Kidney (tissue), 14 donors: ENCODE data around the gene SHCBP1L. TPM values are rescaled to one million over a fixed set of nuclear protein-coding genes. Genes with fewer than 3 reads are reported as not detected.

Source experiments
- DNase-seq, 5 donors: peaks; one replicate each; pipeline ENCODE4 v3.0.0-alpha.2; 2013 to 2020
- FAIRE-seq: peaks from 2 replicates; lab custom pipeline; 2012; peaks lifted over from hg19 to GRCh38; lab: Jason Lieb, UNC
- H3K27ac ChIP-seq, 2 donors: one replicate each; pipeline ENCODE4 v1.7.0; 2013; ENCODE audit warnings: low read depth in 2 of 2, low read length in 2 of 2, inconsistent platforms in 1 of 2
- H3K27me3 ChIP-seq: one replicate; pipeline ENCODE4 v1.7.1; 2013; ENCODE audit warnings: low read length, inconsistent platforms; ENCODE audit not compliant: control insufficient read depth, insufficient read depth
- H3K36me3 ChIP-seq, 3 donors: one replicate each; pipeline versions ENCODE4 v1.7.0 to v1.7.1; 2013; ENCODE audit warnings: low read length in 3 of 3, control low read depth in 1 of 3, inconsistent platforms in 1 of 3; ENCODE audit not compliant: insufficient read depth in 3 of 3, control insufficient read depth in 2 of 3
- H3K4me1 ChIP-seq, 3 donors: one replicate each; pipeline versions ENCODE4 v1.7.0 to v1.7.1; 2013; ENCODE audit warnings: low read length in 3 of 3, inconsistent platforms in 1 of 3, low read depth in 1 of 3; ENCODE audit not compliant: control insufficient read depth in 2 of 3, insufficient read depth in 2 of 3
- H3K4me3 ChIP-seq, 3 donors: one replicate each; pipeline versions ENCODE4 v1.7.0 to v1.8.1; 2013; ENCODE audit warnings: low read length in 3 of 3, control low read depth in 1 of 3, inconsistent platforms in 1 of 3
- H3K9ac ChIP-seq, 3 donors: one replicate each; pipeline versions ENCODE4 v1.7.0 to v1.7.1; 2013; ENCODE audit warnings: low read length in 3 of 3, control low read depth in 1 of 3, inconsistent platforms in 1 of 3
- H3K9me3 ChIP-seq, 3 donors: one replicate each; pipeline versions ENCODE4 v1.7.0 to v1.7.1; 2013; ENCODE audit warnings: low read length in 3 of 3, control low read depth in 1 of 3, inconsistent platforms in 1 of 3; ENCODE audit not compliant: control insufficient read depth in 2 of 3, insufficient read depth in 1 of 3
- CTCF ChIP-seq: IDR thresholded peaks from 3 replicates; pipeline ENCODE4 v1.5.1; 2012; ENCODE audit warnings: mild to moderate bottlenecking, moderate library complexity, borderline replicate concordance; ENCODE audit not compliant: insufficient read depth; ENCODE audit errors: extremely low read depth
- intact Hi-C: fragments of 100-400 bp; cut with DNase I; formaldehyde crosslinking; loops from one replicate; pipeline ENCODE4 v1.11.1; 2022
- polyA plus RNA-seq: library from polyadenylated mRNA; stranded (reverse); fragments of 350-450 nt; fragmentation: Illumina TruSeq; extraction: RNeasy Lipid Tissue Mini Kit (QIAGEN cat#74804); gene quantifications from one replicate; pipeline ENCODE4 v1.2.3, GENCODE V29; 2014; ENCODE audit warnings: low read depth, low replicate concordance; ENCODE audit not compliant: insufficient read depth
- total RNA-seq: library from RNA; stranded (reverse); fragmentation: NEBNext Ultra II Directional; extraction: Animal tissue kit (Norgen Biotek cat#: 25700); gene quantifications from one replicate; pipeline ENCODE4 v1.2.1, GENCODE V29; 2021
- donor health status: control.
- donor health status: control.
- donor health status: control.
- donor health status: control.
- donor health status: control.
- donor health status: DM: yes; HTN: yes; CAD: no.
- donor health status: Normal renal cell carcinoma (clear cell type).

Gene SHCBP1L
- total and polyA plus RNA-seq, 2 donors from 2014 or later: not detected

DNA sequence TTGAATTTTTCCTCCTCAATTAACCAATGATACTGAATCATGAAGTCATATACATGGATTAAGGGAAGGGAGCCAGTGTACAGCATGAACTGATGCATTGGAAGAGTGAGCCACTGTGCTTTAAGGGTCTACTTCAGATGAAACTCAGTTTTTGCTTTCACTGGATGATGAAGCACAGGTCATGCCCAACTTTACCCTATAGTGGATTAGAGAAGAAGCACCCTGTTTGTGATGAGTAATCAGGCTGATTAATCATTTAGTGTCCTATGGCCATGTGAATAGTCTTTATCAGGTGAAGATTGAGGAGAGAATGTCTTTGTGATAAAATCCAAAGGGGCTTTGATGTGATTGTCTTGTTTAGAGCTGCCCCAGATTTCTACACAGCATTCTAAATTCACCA is 45.5 kb upstream of the SHCBP1L start:
- no peak for FAIRE-seq
- intact Hi-C loops: no loop called here

DNA sequence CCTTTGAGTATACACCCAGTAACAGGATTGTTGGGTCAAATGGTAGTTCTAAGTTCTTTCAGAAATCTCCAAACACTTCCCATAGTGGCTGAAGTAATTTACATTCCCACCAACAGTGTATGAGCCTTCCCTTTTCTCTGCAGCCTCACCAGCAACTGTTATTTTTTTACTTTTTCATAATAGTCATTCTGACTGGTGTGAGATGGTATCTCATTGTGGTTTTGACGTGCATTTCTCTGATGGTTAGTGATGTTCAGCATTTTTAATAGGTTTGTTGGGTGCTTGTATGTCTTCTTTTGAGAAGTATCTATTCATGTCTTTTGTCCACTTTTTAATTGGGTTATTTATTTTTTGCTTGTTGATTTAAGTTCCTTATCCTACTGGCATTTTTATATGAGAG is 43.9 kb upstream of the SHCBP1L start:
- no peak for FAIRE-seq
- intact Hi-C loops: no loop called here
- DNase-seq: no peak
- H3K4me3 ChIP-seq: no peak overlapping the region
- H3K9me3 ChIP-seq: no peaks in the 10 kb centered on the region
- H3K9ac ChIP-seq: no peak overlapping the region
- no peaks in the 10 kb centered on the region for H3K4me1 ChIP-seq
- no peaks in the 10 kb centered on the region for H3K27me3 ChIP-seq
- H3K27ac ChIP-seq: no peak overlapping the region
- TF ChIP-seq CTCF: no peak
- no peaks in the 10 kb centered on the region for H3K36me3 ChIP-seq

More for the DNA sequence above, 45.5 kb upstream of the SHCBP1L start:
- Histone ChIP-seq H3K27ac (no peak overlapping the region), H3K27me3 (no peaks in the 10 kb centered on the region), H3K4me1 (no peaks in the 10 kb centered on the region), H3K9ac (no peak overlapping the region), H3K4me3 (no peak overlapping the region), H3K9me3 (no peaks in the 10 kb centered on the region), H3K36me3 (no peaks in the 10 kb centered on the region)
- no peak for TF ChIP-seq CTCF
- no peak for DNase-seq

DNA sequence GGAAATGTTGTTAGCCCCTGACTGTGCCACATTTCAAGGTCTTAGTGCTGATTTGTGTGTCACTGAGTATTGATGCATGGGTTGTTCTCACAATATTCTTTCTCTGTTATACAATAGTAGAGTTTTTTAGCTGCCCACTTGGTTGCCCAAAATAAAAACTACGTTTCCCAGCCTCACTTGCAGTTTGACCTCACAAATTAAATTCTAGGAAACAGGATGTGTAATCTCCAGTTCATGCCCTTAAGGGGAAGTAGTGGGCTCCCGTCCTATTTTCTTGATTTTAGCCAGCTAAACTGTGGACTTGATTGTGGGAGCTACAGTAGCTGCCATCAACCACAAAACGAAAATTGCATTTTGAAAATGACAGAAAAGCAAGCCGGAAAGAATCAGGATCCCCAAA is 42.9 kb upstream of the SHCBP1L start:
- Histone ChIP-seq H3K4me3 (no peak overlapping the region), H3K27ac (no peak overlapping the region), H3K9me3 (no peaks in the 10 kb centered on the region), H3K36me3 (no peaks in the 10 kb centered on the region), H3K27me3 (no peaks in the 10 kb centered on the region), H3K4me1 (no peaks in the 10 kb centered on the region), H3K9ac (no peak overlapping the region)
- DNase-seq (no peak), FAIRE-seq (no peak)
- intact Hi-C loops: no loop called here
- no peak for TF ChIP-seq CTCF

- Histone ChIP-seq H3K9ac (no peak overlapping the region), H3K4me1 (no peaks in the 10 kb centered on the region), H3K9me3 (no peaks in the 10 kb centered on the region), H3K36me3 (no peaks in the 10 kb centered on the region), H3K4me3 (no peak overlapping the region), H3K27ac (no peak overlapping the region), H3K27me3 (no peaks in the 10 kb centered on the region)
- DNase-seq: no peak
- intact Hi-C loops: no loop called here
- no peak for TF ChIP-seq CTCF
- FAIRE-seq: no peak
Observed at GRCh38 chr1:182993746-182994145, 40.8 kb upstream of the SHCBP1L start.
